HCT116 (cell line): ENCODE measurements around the gene TP63. TPM values are rescaled to one million over a fixed set of nuclear protein-coding genes. Genes with fewer than 3 reads are reported as not detected.

Source experiments
- ATAC-seq: fragments of 200-7000 bp; cut with Tn5 transposase; 2 replicates; pipeline ENCODE4 v1.9.1; 2020; ENCODE audit warnings: mild to moderate bottlenecking, moderate library complexity
- BruUV-seq: library from RNA; stranded (reverse); fragments of 400-500 nt; replicated peaks from 2 replicates; lab custom pipeline; 2021; lab: Mats Ljungman, UMichigan
- CTCF ChIA-PET: fragments of 300-600 bp; sonication (Branson Sonifier 250); formaldehyde crosslinking; loops from one replicate; lab custom pipeline; 2021; ENCODE audit warnings: antibody characterized with exemption; lab: Charles Lee
- POLR2A ChIA-PET: fragments of 300-600, 350-600 bp; sonication (Branson Sonifier 250); formaldehyde crosslinking; loops from one replicate; lab custom pipeline; 2021; ENCODE audit warnings: antibody characterized with exemption; lab: Charles Lee
- RAD21 ChIA-PET, 2 experiments: fragments of 300-600 bp; sonication (Branson Sonifier 250); formaldehyde crosslinking; loops; one replicate each; lab custom pipeline; 2023; ENCODE audit warnings: low total read pairs in 2 of 2; ENCODE audit not compliant: uncharacterized antibody in 2 of 2, unreplicated experiment in 2 of 2, low non-redundant PET in 1 of 2; lab: Charles Lee
- DNase-seq: peaks from one replicate; pipeline ENCODE4 v3.0.0-alpha.2; 2010; ENCODE audit warnings: low read depth, low spot score
- H2AFZ ChIP-seq: fragments of 200-600 bp; shearing (Covaris generic), sonication (generic); 2 replicates; pipeline ENCODE4 v1.6.1; 2017; ENCODE audit warnings: low read depth, mixed run types, mixed read lengths, antibody characterized with exemption, low read length; ENCODE audit not compliant: poor library complexity, severe bottlenecking
- H3K27ac ChIP-seq: 2 replicates; pipeline ENCODE4 v1.5.1; 2012; ENCODE audit warnings: low read depth, low read length
- H3K27me3 ChIP-seq: fragments of 200-600 bp; sonication (generic); 2 replicates; pipeline ENCODE4 v1.6.1; 2016; ENCODE audit warnings: mixed run types, low read length, mixed read lengths; ENCODE audit not compliant: insufficient read depth
- H3K36me3 ChIP-seq, 2 experiments: fragments of 200-500 bp in 1 of 2; fragments of 200-600 bp in 1 of 2; sonication (Bioruptor generic) in 1 of 2; sonication (generic) in 1 of 2; 2 replicates each; pipeline versions ENCODE4 v1.5.1 to v1.6.1; 2014 to 2016; ENCODE audit warnings: low read length in 2 of 2, inconsistent platforms in 1 of 2, mixed read lengths in 1 of 2, mixed run types in 1 of 2; ENCODE audit not compliant: insufficient read depth in 2 of 2, control insufficient read depth in 1 of 2
- H3K4me1 ChIP-seq, 2 experiments: fragments of 200-600 bp in 1 of 2; sonication (generic) in 1 of 2; 2 replicates each; pipeline versions ENCODE4 v1.5.1 to v1.6.1; 2012 to 2017; ENCODE audit warnings: low read length in 2 of 2, inconsistent platforms in 1 of 2, mild to moderate bottlenecking in 1 of 2, mixed read lengths in 1 of 2, mixed run types in 1 of 2, moderate library complexity in 1 of 2; ENCODE audit not compliant: insufficient read depth in 2 of 2, control insufficient read depth in 1 of 2
- H3K4me2 ChIP-seq: fragments of 200-600 bp; sonication (generic); 2 replicates; pipeline ENCODE4 v1.6.1; 2017; ENCODE audit warnings: mixed run types, low read length, mixed read lengths
- H3K4me3 ChIP-seq, 2 experiments: fragments of 200-600 bp in 1 of 2; sonication (generic) in 1 of 2; replicated peaks in 1 of 2; 2 replicates each; pipeline ENCODE4 v1.5.1; 2011 to 2016; ENCODE audit warnings: low read length in 2 of 2, control low read depth in 1 of 2, low read depth in 1 of 2, mild to moderate bottlenecking in 1 of 2, mixed read lengths in 1 of 2, mixed run types in 1 of 2
- H3K79me2 ChIP-seq: fragments of 200-600 bp; sonication (generic); 2 replicates; pipeline ENCODE4 v1.6.1; 2017; ENCODE audit warnings: mild to moderate bottlenecking, mixed run types, low read length, moderate library complexity, mixed read lengths; ENCODE audit not compliant: insufficient read depth
- H3K9ac ChIP-seq: fragments of 200-600 bp; sonication (generic); 2 replicates; pipeline ENCODE4 v1.6.1; 2016; ENCODE audit warnings: low read length, mixed read lengths
- H3K9me2 ChIP-seq: fragments of 200-600 bp; sonication (generic), shearing (Covaris generic); 2 replicates; pipeline ENCODE4 v1.6.1; 2017; ENCODE audit warnings: mixed run types, mild to moderate bottlenecking, moderate library complexity; ENCODE audit not compliant: insufficient read depth
- H3K9me3 ChIP-seq, 2 experiments: fragments of 200-500 bp in 1 of 2; fragments of 200-600 bp in 1 of 2; sonication (Bioruptor generic) in 1 of 2; sonication (generic) in 1 of 2; 2 replicates each; pipeline ENCODE4 v1.6.1; 2014 to 2017; ENCODE audit warnings: low read length in 2 of 2, mixed read lengths in 2 of 2, inconsistent platforms in 1 of 2, low read depth in 1 of 2, mild to moderate bottlenecking in 1 of 2, mixed run types in 1 of 2, moderate library complexity in 1 of 2; ENCODE audit not compliant: control insufficient read depth in 1 of 2, insufficient read depth in 1 of 2
- H4K20me1 ChIP-seq: fragments of 200-600 bp; sonication (generic), shearing (Covaris generic); 2 replicates; pipeline ENCODE4 v1.6.1; 2017; ENCODE audit warnings: mixed run types, mild to moderate bottlenecking, moderate library complexity; ENCODE audit not compliant: insufficient read depth
- CBX3 ChIP-seq: IDR thresholded peaks from 2 replicates; pipeline ENCODE4 v1.6.1; 2012; ENCODE audit warnings: low read depth
- CEBPB ChIP-seq: IDR thresholded peaks from 2 replicates; pipeline ENCODE4 v1.6.1; 2012; ENCODE audit warnings: low read depth
- CTCF ChIP-seq, 3 experiments: fragments of 200-600 bp in 1 of 3; sonication (generic) in 1 of 3; IDR thresholded peaks in 2 of 3; conservative IDR thresholded peaks in 1 of 3; 2 replicates each; pipeline ENCODE4 v1.5.1; 2012 to 2017; ENCODE audit warnings: low read depth in 2 of 3, low read length in 2 of 3, antibody characterized with exemption in 1 of 3, borderline replicate concordance in 1 of 3, control low read depth in 1 of 3, mild to moderate bottlenecking in 1 of 3, mixed read lengths in 1 of 3, mixed run types in 1 of 3, moderate library complexity in 1 of 3; ENCODE audit not compliant: insufficient read depth in 1 of 3
- EGR1 ChIP-seq: IDR thresholded peaks from 2 replicates; pipeline ENCODE4 v1.6.1; 2012; ENCODE audit warnings: low read depth
- EZH2 ChIP-seq: fragments of 200-600 bp; sonication (generic); IDR thresholded peaks from 2 replicates; pipeline ENCODE4 v1.6.1; 2017; ENCODE audit warnings: antibody characterized with exemption, mixed run types
- EZH2phosphoT487 ChIP-seq: fragments of 200-600 bp; IDR thresholded peaks from 2 replicates; pipeline ENCODE4 v1.6.1; 2018; ENCODE audit warnings: antibody characterized with exemption, borderline replicate concordance
- FOSL1 ChIP-seq: IDR thresholded peaks from 2 replicates; pipeline ENCODE4 v1.6.1; 2012; ENCODE audit warnings: low read depth
- JUND ChIP-seq: IDR thresholded peaks from 2 replicates; pipeline ENCODE4 v1.6.1; 2012
- MAX ChIP-seq: IDR thresholded peaks from 2 replicates; pipeline ENCODE4 v1.6.1; 2012
- POLR2A ChIP-seq: IDR thresholded peaks from 2 replicates; pipeline ENCODE4 v1.7.0; 2011; ENCODE audit warnings: borderline replicate concordance; ENCODE audit not compliant: insufficient read depth, insufficient read length; ENCODE audit errors: extremely low read depth
- SIN3A ChIP-seq: IDR thresholded peaks from 2 replicates; pipeline ENCODE4 v1.6.1; 2012; ENCODE audit warnings: low read depth
- SP1 ChIP-seq: IDR thresholded peaks from 2 replicates; pipeline ENCODE4 v1.6.1; 2012; ENCODE audit warnings: low read depth
- TCF7L2 ChIP-seq: IDR thresholded peaks from 2 replicates; pipeline ENCODE4 v1.7.0; 2011; ENCODE audit warnings: borderline replicate concordance, inconsistent platforms; ENCODE audit not compliant: insufficient read depth, insufficient read length; ENCODE audit errors: extremely low read depth
- YY1 ChIP-seq: IDR thresholded peaks from 2 replicates; pipeline ENCODE4 v1.6.1; 2011; ENCODE audit warnings: low read length, low read depth, moderate library complexity, mild to moderate bottlenecking; ENCODE audit not compliant: insufficient replicate concordance; ENCODE audit errors: extremely low read depth
- ZFX ChIP-seq: fragments of 450-650 bp; IDR thresholded peaks from 2 replicates; pipeline ENCODE4 v1.6.1; 2017
- ZNF274 ChIP-seq: fragments of 200-500 bp; sonication (Bioruptor generic); IDR thresholded peaks from 2 replicates; pipeline ENCODE4 v1.6.1; 2014; ENCODE audit warnings: mild to moderate bottlenecking, low read depth, low read length, inconsistent platforms
- intact Hi-C: fragments of 100-400 bp; cut with micrococcal nuclease; formaldehyde crosslinking; loops from 2 replicates; pipeline ENCODE4 v1.10.0; 2022
- total RNA-seq: library from RNA; stranded (reverse); gene quantifications from one replicate; pipeline ENCODE4 v1.2.1, GENCODE V29; 2021; ENCODE audit not compliant: unreplicated experiment
- TF ChIP-seq, protein P1 (sequence below): IDR thresholded peaks from 2 replicates; pipeline ENCODE4 v1.6.1; 2011; ENCODE audit warnings: mild to moderate bottlenecking, low read length, moderate library complexity; ENCODE audit not compliant: insufficient replicate concordance; ENCODE audit errors: extremely low read depth

The TP63 gene
- total RNA-seq, 1 experiment from 2014 or later, result not detected

DNA sequence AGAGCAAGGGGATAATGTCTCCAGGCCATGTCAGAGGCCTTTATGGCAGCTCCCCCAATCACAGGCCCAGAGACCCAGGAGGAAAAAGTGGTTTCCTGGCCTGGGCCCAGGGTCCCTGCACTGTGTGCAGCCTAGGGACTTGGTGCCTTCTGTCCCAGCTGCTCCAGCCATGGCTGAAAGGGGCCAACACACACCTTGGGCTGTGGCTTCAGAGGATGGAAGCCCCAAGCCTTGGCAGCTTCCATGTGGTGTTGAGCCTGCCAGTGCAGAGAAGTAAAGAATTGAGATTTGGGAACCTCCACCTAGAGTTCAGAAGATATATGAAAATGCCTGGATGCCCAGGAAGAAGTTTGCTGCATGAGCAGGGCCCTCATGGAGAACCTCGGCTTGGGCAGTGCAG lies 18.1 kb upstream of the TP63 start:
- no peaks in the 10 kb centered on the region for H3K4me1 ChIP-seq
- H3K9ac ChIP-seq, result no peak overlapping the region
- ChIA-PET RAD21 (no interaction called here), CTCF (no interaction called here), POLR2A (no interaction called here)
- no TSS peak for BruUV-seq
- no peak overlapping the region for H3K4me2 ChIP-seq
- ATAC-seq, result no peak
- no peaks in the 10 kb centered on the region for H3K9me3 ChIP-seq
- no peaks in the 10 kb centered on the region for H4K20me1 ChIP-seq
- intact Hi-C loops, result no loop called here
- no peaks in the 10 kb centered on the region for H3K36me3 ChIP-seq
- no peaks in the 10 kb centered on the region for H3K9me2 ChIP-seq
- H2AFZ ChIP-seq, result no peak overlapping the region
- DNase-seq, result no peak
- no peak overlapping the region for H3K27ac ChIP-seq
- no peaks in the 10 kb centered on the region for H3K27me3 ChIP-seq
- TF ChIP-seq TCF7L2 (no peak), FOSL1 (no peak), ZFX (no peak), EGR1 (no peak)
- TF ChIP-seq, protein P1, sequence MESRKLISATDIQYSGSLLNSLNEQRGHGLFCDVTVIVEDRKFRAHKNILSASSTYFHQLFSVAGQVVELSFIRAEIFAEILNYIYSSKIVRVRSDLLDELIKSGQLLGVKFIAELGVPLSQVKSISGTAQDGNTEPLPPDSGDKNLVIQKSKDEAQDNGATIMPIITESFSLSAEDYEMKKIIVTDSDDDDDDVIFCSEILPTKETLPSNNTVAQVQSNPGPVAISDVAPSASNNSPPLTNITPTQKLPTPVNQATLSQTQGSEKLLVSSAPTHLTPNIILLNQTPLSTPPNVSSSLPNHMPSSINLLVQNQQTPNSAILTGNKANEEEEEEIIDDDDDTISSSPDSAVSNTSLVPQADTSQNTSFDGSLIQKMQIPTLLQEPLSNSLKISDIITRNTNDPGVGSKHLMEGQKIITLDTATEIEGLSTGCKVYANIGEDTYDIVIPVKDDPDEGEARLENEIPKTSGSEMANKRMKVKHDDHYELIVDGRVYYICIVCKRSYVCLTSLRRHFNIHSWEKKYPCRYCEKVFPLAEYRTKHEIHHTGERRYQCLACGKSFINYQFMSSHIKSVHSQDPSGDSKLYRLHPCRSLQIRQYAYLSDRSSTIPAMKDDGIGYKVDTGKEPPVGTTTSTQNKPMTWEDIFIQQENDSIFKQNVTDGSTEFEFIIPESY, result no peak
- H3K4me3 ChIP-seq, result no peak overlapping the region
- no peaks in the 10 kb centered on the region for H3K79me2 ChIP-seq

- Histone ChIP-seq H2AFZ (no peak overlapping the region), H3K36me3 (no peaks in the 10 kb centered on the region), H3K9me3 (no peaks in the 10 kb centered on the region), H3K79me2 (no peaks in the 10 kb centered on the region), H3K27ac (no peak overlapping the region), H3K27me3 (no peaks in the 10 kb centered on the region), H3K9ac (no peak overlapping the region), H3K4me1 (no peaks in the 10 kb centered on the region), H3K4me2 (no peak overlapping the region), H3K4me3 (no peak overlapping the region), H3K9me2 (no peaks in the 10 kb centered on the region), H4K20me1 (no peaks in the 10 kb centered on the region)
- intact Hi-C loops, result no loop called here
- ATAC-seq, result no peak
- ChIA-PET RAD21 (no interaction called here), CTCF (no interaction called here), POLR2A (no interaction called here)
- no TSS peak for BruUV-seq
- no peak for DNase-seq
- TF ChIP-seq CTCF (IDR thresholded peaks at IDR 0.05 in 2 of 3, conservative IDR thresholded peaks at IDR 0.05 in 1 of 3; ENCODE audit: borderline replicate concordance in 1 of 3, insufficient read depth in 1 of 3, low read depth in 2 of 3, low read length in 2 of 3), result no peak
- TF ChIP-seq FOSL1, result no peak
- TF ChIP-seq ZNF274, result no peak
- no peak for TF ChIP-seq YY1
- TF ChIP-seq SIN3A, result no peak
- TF ChIP-seq CEBPB, result no peak
- no peak for TF ChIP-seq CBX3
- TF ChIP-seq EZH2phosphoT487, result no peak
- TF ChIP-seq POLR2A, result no peak
- TF ChIP-seq ZFX, result no peak
- no peak for TF ChIP-seq EZH2
- no peak for TF ChIP-seq MAX
- no peak for TF ChIP-seq EGR1
- no peak for TF ChIP-seq JUND
- TF ChIP-seq SP1, result no peak
Observed at GRCh38 chr3:189621948-189622603, 9.1 kb upstream of the TP63 start.
